OCI-LY3 (cell line): ENCODE measurements around the gene DCST1.

Experiments used
- H2AFZ ChIP-seq: fragments of 200-600, 300-600 bp; shearing (Covaris generic); 2 replicates; pipeline ENCODE4 v1.6.0; 2014; ENCODE audit warnings: antibody characterized with exemption, low read depth, low read length
- H3K27ac ChIP-seq: fragments of 200-600, 300-600 bp; sonication (generic); 2 replicates; pipeline ENCODE4 v1.5.1; 2014; ENCODE audit warnings: mild to moderate bottlenecking, low read length, moderate library complexity, mixed read lengths
- H3K27me3 ChIP-seq: fragments of 200-600, 300-600 bp; sonication (generic); 2 replicates; pipeline ENCODE4 v1.6.1; 2014; ENCODE audit warnings: low read depth, low read length, mixed read lengths
- H3K36me3 ChIP-seq: fragments of 200-600, 300-600 bp; sonication (generic); replicated peaks from 2 replicates; pipeline ENCODE3; 2014; ENCODE audit warnings: low read depth, low read length, mixed read lengths
- H3K4me1 ChIP-seq: fragments of 300-600, 200-600 bp; sonication (generic); 2 replicates; pipeline ENCODE4 v1.6.1; 2014; ENCODE audit warnings: low read length, mixed read lengths
- H3K4me2 ChIP-seq: fragments of 200-600, 300-600 bp; sonication (generic); 2 replicates; pipeline ENCODE4 v1.6.1; 2014; ENCODE audit warnings: low read length, mixed read lengths
- H3K4me3 ChIP-seq: fragments of 300-600, 200-600 bp; sonication (generic); 2 replicates; pipeline ENCODE4 v1.5.1; 2014; ENCODE audit warnings: antibody characterized with exemption, mild to moderate bottlenecking, low read length, moderate library complexity
- H3K79me2 ChIP-seq: fragments of 300-600, 200-600 bp; shearing (Covaris generic); 2 replicates; pipeline ENCODE4 v1.6.1; 2014; ENCODE audit warnings: mild to moderate bottlenecking, low read length, mixed read lengths
- H3K9ac ChIP-seq: fragments of 300-600, 200-600 bp; shearing (Covaris generic); 2 replicates; pipeline ENCODE4 v1.6.0; 2014; ENCODE audit warnings: mild to moderate bottlenecking, low read length, moderate library complexity
- H3K9me3 ChIP-seq: fragments of 200-600, 300-600 bp; shearing (Covaris generic); 2 replicates; pipeline ENCODE4 v1.6.1; 2014; ENCODE audit warnings: low read length, mixed read lengths; ENCODE audit not compliant: insufficient read depth
- H4K20me1 ChIP-seq: fragments of 200-600, 300-600 bp; sonication (generic); 2 replicates; pipeline ENCODE4 v1.6.1; 2016; ENCODE audit warnings: low read length, mixed read lengths; ENCODE audit not compliant: insufficient read depth
- EZH2phosphoT487 ChIP-seq: fragments of 200-600 bp; shearing (Covaris generic); IDR thresholded peaks from 2 replicates; pipeline ENCODE4 v1.6.1; 2018; ENCODE audit warnings: antibody characterized with exemption, mixed run types, low read depth
- TF ChIP-seq, protein P1 (sequence below): fragments of 200-600, 300-600 bp; sonication (generic); IDR thresholded peaks from 2 replicates; pipeline ENCODE4 v1.5.1; 2014; ENCODE audit warnings: antibody characterized with exemption, low read length, low read depth

The DCST1 gene

DNA sequence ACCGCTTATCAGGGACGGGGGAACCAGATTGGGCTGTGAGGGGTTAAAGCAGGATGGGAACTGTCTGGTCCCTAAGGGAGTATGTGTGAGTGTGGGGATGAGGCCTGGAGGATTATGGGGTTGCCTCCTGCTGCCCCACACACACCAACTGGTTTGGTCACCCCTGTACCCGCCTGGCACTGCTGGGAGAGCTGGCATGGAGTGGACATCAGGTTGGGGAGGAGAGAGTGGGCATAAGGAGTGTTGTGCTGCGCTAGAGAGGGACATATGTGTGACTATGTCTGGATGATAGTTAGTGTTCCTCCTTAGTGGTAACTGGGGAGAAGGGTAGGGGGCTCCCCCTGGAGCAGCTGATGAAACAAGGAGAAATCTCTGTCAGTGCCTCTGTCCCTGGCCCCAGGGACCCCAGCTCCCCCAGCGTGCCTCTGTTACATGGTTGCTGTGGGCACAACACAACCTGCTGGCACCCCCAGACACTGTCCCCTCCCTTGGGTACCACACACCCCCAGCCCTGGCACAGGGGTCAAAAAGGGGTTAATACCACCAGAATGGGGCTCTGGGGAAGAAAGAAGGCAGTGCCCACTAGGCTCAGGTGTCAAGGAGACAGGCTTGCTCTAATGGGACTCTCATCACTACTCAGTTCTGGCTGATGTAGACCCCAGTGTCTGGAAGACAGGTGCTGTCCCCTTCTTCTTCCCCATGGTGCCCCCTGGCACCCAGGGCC lies 29.1 kb upstream of the DCST1 start:
- Histone ChIP-seq H3K27me3 (no peaks in the 10 kb centered on the region), H3K4me2 (peak overlapping the region; percentile 97), H3K79me2 (peaks cover 59% of the 10 kb centered on the region), H3K9me3 (no peaks in the 10 kb centered on the region), H3K27ac (peak overlapping the region; percentile 92), H2AFZ (no peak overlapping the region), H3K9ac (peak overlapping the region; percentile 96), H3K4me3 (peak overlapping the region; percentile 93), H3K36me3 (peaks cover 10% of the 10 kb centered on the region), H3K4me1 (peaks cover 54% of the 10 kb centered on the region), H4K20me1 (peaks cover 24% of the 10 kb centered on the region)
- no peak for TF ChIP-seq EZH2phosphoT487
- TF ChIP-seq, protein P1, sequence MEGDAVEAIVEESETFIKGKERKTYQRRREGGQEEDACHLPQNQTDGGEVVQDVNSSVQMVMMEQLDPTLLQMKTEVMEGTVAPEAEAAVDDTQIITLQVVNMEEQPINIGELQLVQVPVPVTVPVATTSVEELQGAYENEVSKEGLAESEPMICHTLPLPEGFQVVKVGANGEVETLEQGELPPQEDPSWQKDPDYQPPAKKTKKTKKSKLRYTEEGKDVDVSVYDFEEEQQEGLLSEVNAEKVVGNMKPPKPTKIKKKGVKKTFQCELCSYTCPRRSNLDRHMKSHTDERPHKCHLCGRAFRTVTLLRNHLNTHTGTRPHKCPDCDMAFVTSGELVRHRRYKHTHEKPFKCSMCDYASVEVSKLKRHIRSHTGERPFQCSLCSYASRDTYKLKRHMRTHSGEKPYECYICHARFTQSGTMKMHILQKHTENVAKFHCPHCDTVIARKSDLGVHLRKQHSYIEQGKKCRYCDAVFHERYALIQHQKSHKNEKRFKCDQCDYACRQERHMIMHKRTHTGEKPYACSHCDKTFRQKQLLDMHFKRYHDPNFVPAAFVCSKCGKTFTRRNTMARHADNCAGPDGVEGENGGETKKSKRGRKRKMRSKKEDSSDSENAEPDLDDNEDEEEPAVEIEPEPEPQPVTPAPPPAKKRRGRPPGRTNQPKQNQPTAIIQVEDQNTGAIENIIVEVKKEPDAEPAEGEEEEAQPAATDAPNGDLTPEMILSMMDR = no peak

DNA sequence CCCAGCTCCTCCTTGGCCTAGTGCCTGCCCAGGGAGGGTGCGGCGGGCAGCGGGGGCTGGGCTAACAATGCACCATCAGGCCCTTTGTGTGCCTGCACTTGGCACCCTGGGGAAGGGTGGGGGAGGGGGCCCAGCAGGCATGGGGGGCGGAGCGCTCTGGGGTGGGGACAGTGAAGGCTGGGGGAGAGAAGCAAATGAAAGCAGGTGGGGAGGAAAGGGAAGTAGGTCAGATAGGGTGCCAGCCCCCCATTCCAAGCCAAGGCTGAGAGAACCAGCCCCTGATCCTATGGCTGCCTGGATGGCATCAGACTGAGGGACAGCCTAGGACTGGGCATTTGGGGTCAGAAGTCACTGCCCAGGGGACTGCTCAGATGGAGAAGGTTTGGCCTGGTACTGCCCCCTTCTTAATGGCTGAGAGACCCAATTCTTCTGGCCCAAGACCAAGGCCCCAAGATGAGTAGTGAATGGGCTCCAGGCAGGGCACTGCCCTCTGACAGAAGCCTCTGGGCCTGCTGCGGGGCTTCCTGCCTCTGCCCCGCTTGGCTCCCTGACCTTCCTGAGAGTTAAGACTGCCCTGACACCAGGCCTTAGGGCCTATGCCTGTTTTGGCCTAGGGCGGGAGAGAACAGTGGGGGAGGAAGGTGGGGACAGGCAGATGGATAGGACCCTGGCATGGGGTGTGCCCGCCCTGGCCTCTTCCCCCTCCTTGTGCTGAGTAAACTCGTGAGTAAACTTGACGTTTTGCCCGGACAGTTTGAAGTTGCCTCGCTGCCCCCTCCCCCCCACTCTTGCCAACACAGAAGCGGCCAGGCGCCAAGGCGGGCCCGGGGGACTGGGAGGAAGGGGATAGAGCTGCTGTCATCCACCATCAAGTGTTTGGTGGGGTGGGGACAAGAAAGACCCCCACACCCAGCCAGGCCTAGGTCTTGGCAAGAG lies 28.3 kb upstream of the DCST1 start:
- Histone ChIP-seq H3K9me3 (no peaks in the 10 kb centered on the region), H3K79me2 (peaks cover 59% of the 10 kb centered on the region), H3K27me3 (no peaks in the 10 kb centered on the region), H3K27ac (peak overlapping the region; percentile 92), H3K4me3 (peak overlapping the region; percentile 93), H3K4me1 (peaks cover 57% of the 10 kb centered on the region), H2AFZ (no peak overlapping the region), H3K4me2 (peak overlapping the region; percentile 97), H3K36me3 (peaks cover 10% of the 10 kb centered on the region), H4K20me1 (peaks cover 28% of the 10 kb centered on the region), H3K9ac (peak overlapping the region; percentile 96)
- TF ChIP-seq EZH2phosphoT487 = no peak
- TF ChIP-seq, protein P1 = no peak

DNA sequence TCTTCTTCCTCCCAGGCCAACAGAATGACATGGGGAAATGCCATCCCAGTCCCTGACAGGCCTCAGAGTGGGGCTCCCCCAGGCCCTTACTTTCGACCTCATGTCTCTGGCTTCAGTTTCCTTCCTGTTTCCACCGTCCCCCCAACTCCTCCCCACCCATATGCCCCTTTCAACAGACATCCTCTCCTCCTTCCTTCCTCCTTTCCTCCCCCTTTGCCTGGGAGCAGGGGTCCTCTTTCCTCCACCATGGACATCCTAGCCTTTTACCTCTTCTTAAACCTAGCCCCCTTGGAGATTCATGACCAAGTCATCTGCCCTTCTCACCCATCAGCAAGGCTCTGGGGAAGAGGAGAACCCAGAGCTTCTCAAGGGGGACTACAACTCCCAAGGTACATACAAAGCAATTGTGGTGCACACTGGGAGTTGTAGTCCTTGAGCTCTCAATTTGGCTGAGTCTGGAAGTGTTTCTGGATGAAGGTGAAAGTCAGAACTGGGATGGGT lies 27.0 kb upstream of the DCST1 start:
- TF ChIP-seq, protein P1 = no peak
- no peak for TF ChIP-seq EZH2phosphoT487
- H3K27ac ChIP-seq = peak overlapping the region; percentile 92
- H3K9ac ChIP-seq = peak overlapping the region; percentile 96; the same call in 1 of the 2 replicates
- peaks cover 57% of the 10 kb centered on the region for H3K4me1 ChIP-seq
- H3K27me3 ChIP-seq = no peaks in the 10 kb centered on the region
- no peak overlapping the region for H2AFZ ChIP-seq
- H4K20me1 ChIP-seq = peaks cover 39% of the 10 kb centered on the region
- H3K4me3 ChIP-seq = peak overlapping the region; percentile 93
- H3K79me2 ChIP-seq = peaks cover 59% of the 10 kb centered on the region
- H3K4me2 ChIP-seq = peak overlapping the region; percentile 97
- H3K36me3 ChIP-seq = peaks cover 10% of the 10 kb centered on the region
- no peaks in the 10 kb centered on the region for H3K9me3 ChIP-seq
